GM21526 (cell line): ENCODE results near the gene ANKFN1.
"Not testable (repeated sequence)": the region's sequence is repeated elsewhere in the genome, so short reads cannot be mapped to it uniquely, and the experiment has no call there.

Experiments used
- ATAC-seq: cut with Tn5 transposase; IDR thresholded peaks from one replicate; pipeline ENCODE4 v1.9.1; 2021; ENCODE audit warnings: moderate library complexity; ENCODE audit not compliant: unreplicated experiment, low FRiP score

The ANKFN1 gene

DNA sequence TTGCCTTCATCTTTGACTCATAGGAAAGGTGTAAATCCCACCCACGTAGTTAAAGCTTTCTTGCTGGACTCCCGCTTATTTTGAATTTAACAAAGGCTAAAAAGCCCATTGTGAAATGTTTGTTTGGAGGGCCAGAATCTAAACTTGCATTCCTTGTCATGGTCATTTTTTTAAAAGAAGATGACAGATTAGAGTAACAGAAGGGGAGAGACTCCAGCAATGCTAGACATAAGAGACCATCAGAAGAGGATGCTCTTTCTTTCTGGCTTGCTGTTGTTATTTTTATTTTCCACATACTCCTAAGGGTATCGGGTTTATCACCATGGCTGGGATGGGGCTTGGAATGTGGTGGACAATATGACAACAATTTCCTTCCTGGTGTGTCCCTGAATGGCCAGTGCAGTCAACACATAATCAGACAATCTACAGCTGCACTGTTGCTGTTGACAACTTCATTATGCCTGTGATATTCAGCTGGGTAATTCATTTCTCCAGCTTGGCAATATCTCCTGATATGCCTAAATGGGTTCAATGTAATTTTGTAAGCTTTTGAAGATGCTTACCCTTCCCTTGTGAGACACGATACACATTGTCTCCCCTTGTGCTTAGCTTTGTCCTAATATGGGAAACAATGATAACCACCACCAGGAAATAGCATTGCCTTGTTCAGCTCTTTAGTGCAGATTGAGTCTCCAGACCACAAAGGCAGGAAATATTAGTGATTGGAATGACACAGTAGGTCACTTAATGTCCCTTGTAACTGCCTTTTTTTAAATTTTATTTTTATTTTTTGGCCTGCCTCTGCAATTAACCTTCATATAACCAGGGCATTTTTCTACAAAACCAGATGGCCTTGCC is 164.3 kb downstream of the ANKFN1 start:
- ATAC-seq: no peak

DNA sequence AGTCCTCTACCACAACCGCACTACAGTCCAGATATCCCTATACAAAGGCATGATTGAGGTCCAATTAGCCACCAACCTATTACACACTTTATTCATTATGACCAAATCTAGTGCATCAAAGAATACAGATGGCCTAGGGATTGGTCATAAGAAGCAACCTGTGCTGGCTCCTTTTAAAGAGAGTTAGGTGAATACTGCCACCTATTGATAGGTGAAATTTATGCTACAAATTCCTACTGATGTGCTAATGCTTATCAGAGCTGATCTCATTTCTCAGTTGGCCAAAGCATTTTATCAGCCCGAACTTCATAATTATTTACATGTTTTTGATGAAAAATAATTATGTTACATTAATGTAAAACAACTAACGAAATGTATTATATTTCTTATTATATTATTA is 166.3 kb downstream of the ANKFN1 start:
- ATAC-seq: peak; percentile 69

DNA sequence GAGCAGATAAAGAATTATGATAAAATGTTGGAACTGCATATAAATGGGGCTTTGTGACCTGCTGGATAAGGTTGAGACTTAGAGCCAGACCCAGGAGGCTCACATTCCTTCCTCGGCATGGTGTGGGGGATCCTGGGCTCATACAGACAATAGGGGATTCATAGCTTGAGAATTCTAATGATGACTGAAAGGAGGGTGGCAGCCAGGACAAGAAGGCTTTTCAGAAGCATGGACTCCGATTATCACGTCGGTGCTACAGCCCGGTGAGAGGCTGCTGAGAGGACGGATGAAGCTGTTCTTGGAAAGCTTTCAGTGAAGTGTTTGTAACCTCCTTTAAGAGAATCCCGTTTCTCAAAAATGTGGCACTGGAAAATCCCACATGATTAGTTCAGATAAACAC is 167.2 kb downstream of the ANKFN1 start:
- no peak for ATAC-seq

DNA sequence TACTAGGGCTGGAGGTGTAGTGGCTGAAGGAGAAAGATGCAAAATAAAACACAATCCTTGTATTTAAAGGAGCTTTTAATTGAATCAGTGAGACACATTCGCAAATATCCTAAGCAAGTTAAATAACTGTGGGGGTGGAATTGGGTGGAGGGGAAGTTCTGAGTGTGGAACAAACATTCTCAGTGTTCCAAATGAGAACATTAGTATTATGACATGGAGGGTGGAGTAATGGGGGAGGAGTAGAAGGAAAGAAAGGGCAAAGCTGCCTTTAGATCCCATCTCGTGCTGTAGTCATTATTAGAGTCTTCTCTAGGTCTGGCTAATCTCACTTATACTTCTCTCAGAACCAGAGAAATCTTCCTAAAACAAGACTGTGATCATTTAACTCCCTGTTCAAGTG is 169.7 kb downstream of the ANKFN1 start:
- ATAC-seq: no peak

DNA sequence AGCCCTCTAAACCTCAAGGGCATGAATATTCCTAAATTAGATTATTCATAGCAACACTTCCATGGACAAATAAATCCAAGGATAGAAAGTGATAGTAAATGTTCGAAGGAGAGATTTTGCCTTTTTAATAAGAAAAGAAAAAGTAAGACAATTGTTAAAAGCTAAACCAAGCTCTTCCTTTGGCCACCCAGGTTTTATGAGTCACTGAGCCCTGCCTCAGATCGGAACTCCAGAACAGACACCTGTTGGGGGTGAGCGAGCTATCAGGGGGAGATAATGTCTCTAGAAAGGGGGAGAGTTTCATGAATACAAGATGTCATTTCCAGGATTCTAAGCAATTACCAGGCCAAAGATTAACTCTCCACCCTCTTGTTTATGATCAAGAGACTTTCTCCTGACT is 171.4 kb downstream of the ANKFN1 start:
- no peak for ATAC-seq

GRCh38 chr17:56325313-56326000 is 172.2 kb downstream of the ANKFN1 start:
- no peak for ATAC-seq

- no peak for ATAC-seq
Observed at GRCh38 chr17:56326001-56326359, 172.7 kb downstream of the ANKFN1 start.

GRCh38 chr17:56347639-56348038 is 194.4 kb downstream of the ANKFN1 start:
- ATAC-seq: no peak

DNA sequence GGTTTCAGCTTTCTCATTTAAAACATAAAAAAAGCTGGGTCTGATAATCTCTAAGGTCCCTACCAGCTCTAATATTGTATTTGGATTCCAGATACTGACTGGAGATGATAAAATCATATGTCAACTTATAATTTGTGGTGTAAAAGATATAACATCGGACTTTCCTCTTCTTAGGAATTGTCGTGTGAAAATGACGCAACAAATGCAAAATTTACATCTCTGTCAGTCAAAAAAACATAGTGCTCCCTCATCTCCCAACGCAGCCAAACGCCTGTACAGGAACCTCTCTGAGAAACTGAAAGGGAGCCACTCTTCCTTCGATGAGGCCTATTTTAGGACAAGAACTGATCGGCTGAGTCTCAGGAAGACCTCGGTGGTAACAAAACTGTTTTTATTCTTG is 197.3 kb downstream of the ANKFN1 start:
- no peak for ATAC-seq

DNA sequence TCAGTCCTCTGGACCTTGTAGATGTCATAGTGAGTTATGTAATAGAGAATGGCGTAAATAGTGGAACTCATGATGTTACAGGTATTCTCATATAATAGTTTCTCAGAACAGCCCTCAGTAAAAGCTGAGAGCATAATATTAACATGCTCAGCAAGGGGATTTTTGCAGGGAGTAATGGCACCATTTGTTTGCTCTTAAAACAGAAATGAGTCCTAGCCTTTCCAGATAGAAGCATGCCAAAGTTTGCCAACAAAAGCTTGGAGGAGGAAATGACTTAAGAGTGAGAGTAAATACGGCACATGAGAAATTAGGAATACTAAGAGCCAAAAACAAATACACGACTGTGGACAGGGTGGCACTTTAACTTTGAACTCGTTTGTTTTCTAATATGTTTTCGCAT is 198.4 kb downstream of the ANKFN1 start:
- no peak for ATAC-seq

DNA sequence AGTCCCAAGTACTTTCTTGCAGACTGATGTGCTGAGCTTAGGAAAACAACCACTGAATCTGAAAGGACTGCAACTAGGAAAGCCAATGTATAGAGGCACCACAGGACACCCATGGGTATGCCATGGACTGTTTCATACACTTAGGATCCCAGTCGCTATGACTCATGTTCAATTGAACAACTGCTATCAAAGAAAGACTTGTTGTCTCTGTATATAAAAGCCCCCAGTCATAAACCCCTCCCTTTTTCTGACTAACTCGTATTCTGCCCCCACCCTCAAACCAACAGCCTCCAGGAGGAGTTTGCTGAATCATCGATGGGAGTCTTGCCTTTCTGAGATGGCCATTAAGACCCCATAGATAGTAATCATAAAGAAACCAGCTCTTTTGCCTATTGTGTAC is 205.4 kb downstream of the ANKFN1 start:
- no peak for ATAC-seq

DNA sequence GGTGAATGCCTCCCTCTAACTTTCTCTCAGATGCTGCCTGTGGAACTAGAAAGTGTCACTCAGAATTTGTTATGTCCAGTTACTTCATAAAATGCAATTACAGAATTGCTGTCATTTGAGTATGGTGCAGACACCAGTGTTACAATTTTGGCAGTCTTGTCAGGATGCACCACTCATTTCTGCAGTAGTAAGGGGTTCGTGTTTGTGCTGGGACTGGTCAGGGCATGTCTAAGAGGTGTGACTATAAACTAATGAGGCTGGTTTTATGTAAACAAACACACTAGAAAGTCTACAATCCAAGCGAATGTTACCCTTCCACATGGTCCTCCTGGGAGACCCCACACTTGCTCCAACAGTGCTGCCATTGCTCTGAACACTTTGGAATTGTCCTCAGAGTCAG is 206.2 kb downstream of the ANKFN1 start:
- ATAC-seq: no peak

DNA sequence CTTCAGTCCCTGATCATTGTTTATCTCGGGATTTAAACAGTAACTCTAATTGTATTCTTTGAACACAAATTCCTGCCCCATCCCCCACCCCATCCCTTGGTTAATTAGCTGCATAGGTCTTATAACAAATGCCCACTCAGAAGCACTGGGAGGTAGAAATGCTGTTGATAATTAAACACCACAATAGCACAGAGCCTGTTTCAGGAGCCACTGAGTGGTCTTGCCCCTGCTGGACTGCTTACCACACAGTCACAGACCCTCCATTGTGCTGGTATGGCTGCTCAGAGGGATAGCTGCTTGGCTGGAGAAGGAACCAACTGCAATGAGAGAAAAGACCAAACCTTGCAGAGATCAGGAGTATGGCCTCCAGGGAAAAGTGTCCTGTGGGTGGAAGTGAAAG is 214.1 kb downstream of the ANKFN1 start:
- no peak for ATAC-seq

DNA sequence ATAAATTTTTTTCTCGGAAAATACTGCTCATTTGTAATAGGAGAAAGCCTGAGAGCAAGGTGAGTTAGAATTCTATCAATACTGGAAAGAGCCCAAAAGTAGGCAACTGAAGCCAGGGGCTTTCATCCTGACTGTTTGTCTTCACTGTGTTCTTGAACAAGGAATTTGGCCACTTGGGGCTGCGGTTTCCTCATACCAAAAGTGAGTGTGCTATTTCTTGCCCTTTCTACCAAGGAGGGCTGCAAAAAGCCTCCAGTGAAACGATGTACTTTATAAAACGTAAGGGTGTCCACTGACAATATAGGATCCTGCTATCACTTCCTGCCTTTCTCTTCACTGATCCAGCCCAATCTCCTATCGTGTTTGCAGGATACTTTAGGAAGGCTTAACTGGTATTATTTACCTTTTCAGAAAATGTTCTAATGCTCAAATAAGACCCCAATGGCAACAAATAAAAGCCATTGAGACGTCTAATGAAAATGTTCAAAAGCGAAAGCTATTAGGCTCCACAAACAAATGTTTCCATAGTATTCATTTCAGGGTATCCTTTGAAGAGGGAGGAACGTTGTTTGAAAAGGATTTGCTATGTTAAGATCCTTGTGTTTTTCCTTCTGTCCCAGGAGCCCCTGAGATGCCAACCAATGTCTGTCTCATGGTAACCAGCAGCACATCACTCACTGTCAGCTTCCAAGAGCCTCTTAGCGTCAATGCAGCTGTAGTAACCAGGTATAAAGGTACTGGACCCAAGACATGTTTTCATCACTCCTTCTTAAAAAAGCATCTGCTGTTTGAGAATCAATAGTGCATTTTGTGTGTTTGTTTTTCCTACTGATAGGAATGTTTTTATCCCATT is 220.9 kb downstream of the ANKFN1 start:
- ATAC-seq: no peak

DNA sequence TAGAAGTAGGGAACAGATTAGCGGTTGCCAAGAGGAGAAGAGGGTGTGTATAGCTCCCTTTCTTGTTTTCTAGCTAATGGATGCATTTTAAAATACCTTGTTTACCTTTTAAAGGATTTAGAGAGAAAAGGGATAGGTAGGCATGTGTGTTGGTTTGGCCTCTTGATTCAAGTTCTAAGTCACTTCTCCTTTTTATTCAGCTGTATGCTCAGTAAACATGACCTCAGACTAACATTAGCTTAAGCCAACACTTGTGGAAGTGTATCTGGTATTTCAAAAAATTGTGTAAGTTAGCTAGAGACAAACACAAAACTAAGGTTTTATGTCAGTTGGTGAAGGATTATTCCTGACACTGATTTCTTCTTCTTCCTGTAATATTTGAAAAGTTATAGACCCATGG is 236.1 kb downstream of the ANKFN1 start:
- no peak for ATAC-seq

DNA sequence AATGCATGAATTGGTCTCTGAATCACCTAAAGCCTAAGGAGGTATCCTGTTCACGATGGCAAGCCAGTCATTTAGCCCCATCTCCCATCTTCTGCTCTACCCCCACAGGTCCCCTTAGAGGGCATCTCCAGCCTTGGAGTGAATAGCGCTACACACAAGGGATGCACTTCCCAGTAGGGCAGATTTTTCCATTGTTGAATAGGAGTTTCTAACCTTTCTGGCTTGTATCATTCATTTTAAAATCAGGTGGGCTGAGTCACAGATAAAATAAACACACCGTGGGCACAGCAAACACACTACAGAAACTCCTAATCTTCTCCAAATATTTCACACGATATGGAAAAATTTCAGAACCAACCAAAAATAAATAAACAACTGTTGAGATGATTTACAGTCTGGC is 239.0 kb downstream of the ANKFN1 start:
- no peak for ATAC-seq

DNA sequence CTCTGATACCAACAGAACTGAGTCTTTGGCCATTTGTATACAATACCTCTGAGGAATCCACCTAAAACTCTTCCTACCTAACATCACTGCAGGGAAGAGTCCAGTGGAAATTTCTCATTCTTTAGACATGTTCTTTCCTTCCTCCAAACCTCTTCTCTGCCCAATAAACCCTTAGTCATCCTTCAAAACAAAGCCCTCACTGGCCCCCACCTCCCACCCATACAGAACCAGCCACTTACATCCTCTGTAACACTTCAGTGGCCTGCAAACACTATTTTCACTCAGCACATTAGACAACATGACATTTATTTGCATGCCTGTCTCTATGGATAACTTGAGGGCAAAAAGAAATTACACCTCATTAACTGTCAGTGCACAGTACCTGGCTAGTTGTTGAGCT is 239.9 kb downstream of the ANKFN1 start:
- no peak for ATAC-seq

DNA sequence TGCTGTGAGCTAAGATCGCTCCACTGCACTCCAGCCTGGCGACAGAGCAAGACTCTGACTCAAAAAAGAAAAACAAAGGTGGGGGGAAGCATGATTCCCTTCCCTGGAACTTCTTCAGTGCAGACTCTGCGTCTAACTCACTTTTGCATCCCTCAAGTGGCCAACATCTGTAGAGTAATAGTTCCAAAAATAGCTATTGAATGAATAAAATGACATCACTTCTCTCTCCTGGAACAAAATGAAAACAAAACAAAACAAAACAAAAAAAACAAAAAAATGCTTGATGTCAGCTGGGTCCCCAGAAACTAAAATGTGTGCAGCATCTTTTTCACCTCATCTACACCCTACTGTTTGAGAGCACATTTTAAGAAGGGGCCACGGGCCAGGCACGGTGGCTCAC is 242.5 kb downstream of the ANKFN1 start:
- no peak for ATAC-seq

DNA sequence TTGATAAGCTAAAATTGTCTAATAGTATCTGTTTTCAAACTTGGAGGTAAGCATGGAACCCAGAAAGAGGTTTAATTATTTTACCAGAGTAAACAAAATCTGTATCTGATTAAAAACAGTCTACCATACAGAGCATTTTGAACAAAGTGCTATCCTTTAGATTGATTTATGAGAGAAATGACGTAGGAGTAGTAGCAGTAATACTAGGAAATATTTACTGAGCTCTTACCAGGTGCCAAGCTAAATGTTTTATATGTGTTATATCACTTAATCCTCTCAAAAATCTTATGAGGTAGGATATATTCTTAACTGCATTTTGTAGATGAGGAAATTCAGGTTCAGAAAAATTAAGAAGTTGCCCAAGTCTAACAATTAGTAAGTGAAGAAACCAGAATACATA is 253.8 kb downstream of the ANKFN1 start:
- ATAC-seq: no peak

- ATAC-seq: not testable (repeated sequence)
Observed at GRCh38 chr17:56412356-56412755, 259.1 kb downstream of the ANKFN1 start.

DNA sequence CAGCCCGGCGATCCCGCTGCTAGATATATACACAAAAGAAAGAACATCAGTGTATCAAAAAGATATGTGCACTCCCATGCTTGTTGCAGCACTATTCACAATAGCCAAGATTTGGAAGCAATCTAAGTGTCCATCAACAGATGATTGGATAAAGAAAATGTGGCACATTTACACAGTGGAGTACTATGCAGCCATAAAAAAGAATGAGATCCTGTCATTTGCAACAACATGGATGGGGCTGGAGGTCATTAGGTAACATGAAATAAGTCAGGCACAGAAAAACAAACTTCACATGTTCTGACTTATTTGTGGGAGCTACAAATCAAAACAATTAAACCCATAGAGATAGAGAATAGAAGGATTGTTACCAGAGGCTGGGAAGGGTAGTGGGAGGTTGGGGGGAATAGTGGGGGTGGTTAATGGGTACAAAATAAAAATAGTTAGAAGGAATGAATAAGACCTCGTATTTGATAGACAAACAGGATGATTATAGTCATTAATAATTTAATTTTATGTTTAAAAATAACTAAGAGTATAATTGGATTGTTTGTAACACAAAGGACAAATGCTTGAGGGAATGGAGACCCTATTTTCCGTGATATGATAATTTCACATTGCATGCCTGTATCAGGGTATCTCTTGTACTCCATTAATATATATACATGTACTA is 263.5 kb downstream of the ANKFN1 start:
- ATAC-seq: no peak
